IMR-90 (cell line): ENCODE data around the gene PAK6. TPM values are rescaled to one million over a fixed set of nuclear protein-coding genes. Genes with fewer than 3 reads are reported as not detected.

Experiments
- ATAC-seq: fragments of 200-7000 bp; cut with Tn5 transposase; 2 replicates; pipeline ENCODE4 v1.9.1; 2020; ENCODE audit warnings: low read depth, mild to moderate bottlenecking, moderate library complexity
- BruUV-seq: library from RNA; stranded (reverse); fragments of 400-500 nt; replicated peaks from 2 replicates; lab custom pipeline; 2021; lab: Mats Ljungman, UMichigan
- CTCF ChIA-PET: fragments of 300-600 bp; formaldehyde crosslinking; extraction: SDS; loops from one replicate; lab custom pipeline; 2021; ENCODE audit warnings: antibody characterized with exemption; lab: Yijun Ruan, JAX
- POLR2A ChIA-PET: fragments of 300-600 bp; sonication (Branson Sonifier 250); formaldehyde crosslinking; loops from one replicate; lab custom pipeline; 2022; ENCODE audit warnings: antibody characterized with exemption; ENCODE audit not compliant: unreplicated experiment; lab: Charles Lee
- DNase-seq: peaks from one replicate; pipeline ENCODE4 v3.0.0; 2013
- H2AFZ ChIP-seq: replicated peaks from 2 replicates; pipeline ENCODE3; 2013; ENCODE audit warnings: low read length, mild to moderate bottlenecking; ENCODE audit not compliant: poor library complexity
- H2AK5ac ChIP-seq: 2 replicates; pipeline ENCODE4 v1.6.1; 2013; ENCODE audit warnings: low read depth, low read length, inconsistent platforms
- H2AK9ac ChIP-seq: replicated peaks from 2 replicates; pipeline ENCODE3; 2013; ENCODE audit warnings: mild to moderate bottlenecking, low read depth, low read length, moderate library complexity; ENCODE audit not compliant: poor library complexity
- H2BK120ac ChIP-seq: 2 replicates; pipeline ENCODE4 v1.6.1; 2013; ENCODE audit warnings: low read depth, low read length, inconsistent platforms
- H2BK15ac ChIP-seq: 3 replicates; pipeline ENCODE4 v1.6.1; 2013; ENCODE audit warnings: low read depth, low read length, inconsistent platforms
- H2BK20ac ChIP-seq: 2 replicates; pipeline ENCODE4 v1.6.1; 2013; ENCODE audit warnings: low read depth, mild to moderate bottlenecking, inconsistent platforms, low read length, moderate library complexity
- H2BK5ac ChIP-seq: 2 replicates; pipeline ENCODE4 v1.6.1; 2013; ENCODE audit warnings: mild to moderate bottlenecking, low read depth, low read length, inconsistent platforms; ENCODE audit not compliant: poor library complexity, severe bottlenecking
- H3K14ac ChIP-seq: replicated peaks from 2 replicates; pipeline ENCODE4 v1.6.1; 2013; ENCODE audit warnings: low read depth, low read length, inconsistent platforms
- H3K18ac ChIP-seq: 2 replicates; pipeline ENCODE4 v1.6.1; 2013; ENCODE audit warnings: low read depth, low read length, control low read depth
- H3K23ac ChIP-seq: 2 replicates; pipeline ENCODE4 v1.6.1; 2013; ENCODE audit warnings: low read depth, low read length, inconsistent platforms
- H3K27ac ChIP-seq: 2 replicates; pipeline ENCODE4 v1.5.1; 2013; ENCODE audit warnings: mild to moderate bottlenecking, control low read depth, low read length; ENCODE audit not compliant: insufficient read depth
- H3K27me3 ChIP-seq: 2 replicates; pipeline ENCODE4 v1.6.1; 2013; ENCODE audit warnings: low read length; ENCODE audit not compliant: control insufficient read depth, insufficient read depth
- H3K36me3 ChIP-seq: 2 replicates; pipeline ENCODE4 v1.6.1; 2013; ENCODE audit warnings: low read length, mixed read lengths; ENCODE audit not compliant: control insufficient read depth, insufficient read depth
- H3K4ac ChIP-seq: 2 replicates; pipeline ENCODE4 v1.6.1; 2013; ENCODE audit warnings: low read depth, low read length, inconsistent platforms
- H3K4me1 ChIP-seq: 2 replicates; pipeline ENCODE4 v1.6.1; 2013; ENCODE audit warnings: low read length, mixed read lengths; ENCODE audit not compliant: control insufficient read depth, insufficient read depth
- H3K4me2 ChIP-seq: 2 replicates; pipeline ENCODE4 v1.6.1; 2013; ENCODE audit warnings: low read depth, mild to moderate bottlenecking, control low read depth, low read length, moderate library complexity
- H3K4me3 ChIP-seq: 2 replicates; pipeline ENCODE4 v1.5.1; 2013; ENCODE audit warnings: low read depth, mild to moderate bottlenecking, control low read depth, low read length, moderate library complexity; ENCODE audit not compliant: insufficient read depth
- H3K56ac ChIP-seq: 2 replicates; pipeline ENCODE4 v1.6.1; 2013; ENCODE audit warnings: low read length, inconsistent platforms; ENCODE audit not compliant: insufficient read depth; ENCODE audit errors: extremely low read depth
- H3K79me1 ChIP-seq, 2 experiments: 2 replicates each; pipeline ENCODE4 v1.6.1; 2013; ENCODE audit warnings: low read length in 2 of 2, inconsistent platforms in 1 of 2, low read depth in 1 of 2
- H3K9ac ChIP-seq: 2 replicates; pipeline ENCODE4 v1.6.1; 2013; ENCODE audit warnings: low read depth, low read length, control low read depth
- H3K9me1 ChIP-seq: 2 replicates; pipeline ENCODE4 v1.6.1; 2013; ENCODE audit warnings: low read length, inconsistent platforms; ENCODE audit not compliant: insufficient read depth
- H3K9me3 ChIP-seq: 2 replicates; pipeline ENCODE4 v1.6.1; 2013; ENCODE audit warnings: low read length; ENCODE audit not compliant: control insufficient read depth, insufficient read depth
- H4K20me1 ChIP-seq: 2 replicates; pipeline ENCODE4 v1.6.1; 2013; ENCODE audit warnings: low read length, inconsistent platforms; ENCODE audit not compliant: insufficient read depth
- H4K5ac ChIP-seq: 2 replicates; pipeline ENCODE4 v1.6.1; 2013; ENCODE audit warnings: mild to moderate bottlenecking, low read depth, low read length, control low read depth
- H4K8ac ChIP-seq, 2 experiments: 2 replicates each; pipeline ENCODE4 v1.6.1; 2013; ENCODE audit warnings: low read depth in 2 of 2, low read length in 2 of 2, control low read depth in 1 of 2, inconsistent platforms in 1 of 2
- H4K91ac ChIP-seq: 2 replicates; pipeline ENCODE4 v1.6.1; 2013; ENCODE audit warnings: low read depth, low read length, inconsistent platforms; ENCODE audit not compliant: insufficient read depth
- CTCF ChIP-seq: conservative IDR thresholded peaks from 2 replicates; pipeline ENCODE4 v1.5.1; 2012; ENCODE audit warnings: mild to moderate bottlenecking, low read depth, low read length, improper control_type of control experiment
- SMC3 ChIP-seq: fragments of 150-350 bp; IDR thresholded peaks from 2 replicates; pipeline ENCODE4 v1.6.1; 2016; ENCODE audit warnings: low read depth, mild to moderate bottlenecking, antibody characterized with exemption, low read length, moderate library complexity
- WGBS, 2 experiments: methylation state at CpG; one replicate each; pipeline versions ENCODE4 v1.1.5 to v1.1.7; 2013; ENCODE audit warnings: missing lambda C conversion rate in 2 of 2; ENCODE audit not compliant: insufficient read length in 1 of 2; ENCODE audit errors: extremely low coverage in 2 of 2; 5-methylcytosine and 5-hydroxymethylcytosine counted together
- dilution Hi-C: fragments of 300-500 bp; cut with HindIII; formaldehyde crosslinking; loops from one replicate; pipeline ENCODE4 v1.14.3; 2018; ENCODE audit warnings: low sequenced_read_pairs; ENCODE audit not compliant: unreplicated experiment
- in situ Hi-C: fragments of 300-500 bp; cut with MboI; formaldehyde crosslinking; loops from 3 replicates; pipeline ENCODE4 v1.14.3; 2019; ENCODE audit warnings: low sequenced_read_pairs, inconsistent platforms, mixed read lengths
- intact Hi-C: fragments of 100-400 bp; cut with micrococcal nuclease; formaldehyde crosslinking; loops from 2 replicates; pipeline ENCODE4 v1.10.0; 2022
- polyA plus RNA-seq, 3 experiments: library from polyadenylated mRNA; depleted of rRNA; stranded (reverse); fragments of >200 nt; gene quantifications; 2 replicates each; pipeline ENCODE4 v1.2.3, GENCODE V29; 2012; ENCODE audit warnings: low replicate concordance in 1 of 3
- total RNA-seq: library from RNA; depleted of rRNA; stranded (reverse); fragments of >200 nt; gene quantifications from 2 replicates; pipeline ENCODE4 v1.2.3, GENCODE V29; 2012

PAK6 gene
- total and polyA plus RNA-seq, 2 of the 4 experiments (the other 2 are of a cell fraction) = 0.21 TPM; not detected in 1

- H2BK20ac ChIP-seq = no peak overlapping the region
- no peaks in the 10 kb centered on the region for H3K36me3 ChIP-seq
- no peak overlapping the region for H3K23ac ChIP-seq
- H3K4me2 ChIP-seq = peak overlapping the region; percentile 91
- intact Hi-C loops = no loop called here
- no peak overlapping the region for H2BK120ac ChIP-seq
- peaks cover 9% of the 10 kb centered on the region for H3K4me1 ChIP-seq
- WGBS, 2 experiments = 0% methylated on average over 13 of the region's 92 CpGs; no CpG with 5 or more reads in 1 of the 2 experiments
- H2AK9ac ChIP-seq = no peak overlapping the region
- H3K9ac ChIP-seq = no peak overlapping the region
- H3K9me1 ChIP-seq = no peaks in the 10 kb centered on the region
- CTCF ChIA-PET = no interaction called here
- H4K5ac ChIP-seq = no peak overlapping the region
- ATAC-seq (peak; percentile 35), DNase-seq (no peak)
- no peak overlapping the region for H3K4ac ChIP-seq
- H4K8ac ChIP-seq = no peak overlapping the region
- H3K18ac ChIP-seq = no peak overlapping the region
- H2BK5ac ChIP-seq = no peak overlapping the region
- BruUV-seq = no TSS peak
- TF ChIP-seq CTCF (peak; percentile 37; the same call in 1 of the 2 replicates), SMC3 (no peak)
- peak overlapping the region; percentile 47 for H3K4me3 ChIP-seq
- H2AFZ ChIP-seq = peak overlapping the region; percentile 86
- H3K79me1 ChIP-seq = no peaks in the 10 kb centered on the region
- H3K27me3 ChIP-seq = peaks cover 73% of the 10 kb centered on the region
- POLR2A ChIA-PET = interaction anchor here (0.7 kb wide), 1 partner anchor 72 kb away, joined by 4 read pairs; no protein-coding TSS in a partner anchor
- H2AK5ac ChIP-seq = no peak overlapping the region
- no peak overlapping the region for H3K27ac ChIP-seq
- no peak overlapping the region for H3K56ac ChIP-seq
- H4K20me1 ChIP-seq = no peaks in the 10 kb centered on the region
- no peaks in the 10 kb centered on the region for H3K9me3 ChIP-seq
- dilution Hi-C loops = no loop called here
- H3K14ac ChIP-seq = no peak overlapping the region
- no peak overlapping the region for H2BK15ac ChIP-seq
- no peak overlapping the region for H4K91ac ChIP-seq
- in situ Hi-C loops = no loop called here
Measured at GRCh38 chr15:40282147-40282868, 43.4 kb downstream of the PAK6 start.
